GM08714 (cell line): ENCODE results near the gene FOXR1.
A peak's percentile ranks its signal among the peaks of the same experiment; 100 is the strongest.

ENCODE experiments used
- H3K4me3 ChIP-seq: fragments of 200-500 bp; sonication (Bioruptor generic); 2 replicates; pipeline ENCODE4 v1.5.1; 2014; ENCODE audit warnings: mild to moderate bottlenecking, low read length, inconsistent platforms
- ZNF274 ChIP-seq: IDR thresholded peaks from 2 replicates; pipeline ENCODE4 v1.6.1; 2012; ENCODE audit warnings: mild to moderate bottlenecking, low read depth, low read length

The FOXR1 gene

DNA sequence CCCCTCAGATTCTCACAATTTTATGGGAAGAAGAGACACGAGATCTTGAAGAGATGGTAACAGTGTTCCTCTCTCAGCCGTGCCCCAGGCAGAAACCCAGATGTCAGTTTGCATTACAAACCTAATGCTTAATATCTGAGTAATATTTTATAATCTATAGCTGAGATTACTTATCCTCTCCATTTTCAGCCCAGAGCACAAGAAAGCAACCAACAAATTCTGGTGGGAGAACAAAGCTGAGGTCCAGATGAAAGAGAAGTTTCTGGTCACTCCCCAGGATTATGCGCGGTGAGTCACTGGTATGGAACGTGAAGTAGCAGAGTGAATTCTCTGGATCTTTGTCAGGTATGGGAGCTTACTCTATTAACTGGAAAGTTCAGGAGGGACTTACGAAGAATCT, 27.3 kb downstream of the FOXR1 start:
- TF ChIP-seq ZNF274: no peak
- H3K4me3 ChIP-seq: peak overlapping the region; percentile 88

DNA sequence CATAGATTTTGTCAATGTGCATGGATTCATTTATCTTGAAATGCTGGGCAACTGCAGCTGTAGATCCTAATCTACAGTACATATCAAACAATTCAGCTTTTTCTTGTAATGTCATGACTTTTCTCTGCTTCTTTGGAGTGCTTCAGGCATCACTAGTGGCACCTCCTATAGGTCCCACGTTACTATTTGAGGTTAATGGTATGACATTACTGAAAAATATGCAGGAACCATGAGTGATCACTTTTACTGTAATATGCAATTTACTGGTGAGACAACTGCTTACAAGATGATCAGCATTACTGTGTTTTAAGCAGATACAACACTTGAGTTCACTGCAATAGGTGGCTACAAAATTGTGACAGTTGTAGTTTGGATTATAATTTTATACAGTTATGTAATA, 29.3 kb downstream of the FOXR1 start:
- no peak overlapping the region for H3K4me3 ChIP-seq
- TF ChIP-seq ZNF274: no peak

DNA sequence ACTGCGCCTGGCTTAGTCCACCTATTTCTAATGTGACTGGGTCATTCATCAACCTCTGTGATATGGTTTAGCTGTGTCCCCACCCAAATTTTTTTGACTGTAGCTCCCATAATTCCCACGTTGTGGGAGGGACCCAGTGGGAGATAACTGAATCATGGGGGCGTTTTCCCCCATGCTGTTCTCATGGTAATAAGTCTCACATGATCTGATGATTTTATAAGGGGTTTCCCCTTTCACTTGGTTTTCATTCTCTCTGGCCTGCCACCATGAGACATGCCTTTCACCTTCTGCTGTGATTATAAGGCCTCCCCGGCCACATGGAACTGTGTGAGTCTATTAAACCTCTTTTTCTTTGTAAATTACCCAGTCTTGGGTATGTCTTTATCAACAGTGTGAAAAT, 35.1 kb downstream of the FOXR1 start:
- TF ChIP-seq ZNF274: no peak
- H3K4me3 ChIP-seq: no peak overlapping the region

DNA sequence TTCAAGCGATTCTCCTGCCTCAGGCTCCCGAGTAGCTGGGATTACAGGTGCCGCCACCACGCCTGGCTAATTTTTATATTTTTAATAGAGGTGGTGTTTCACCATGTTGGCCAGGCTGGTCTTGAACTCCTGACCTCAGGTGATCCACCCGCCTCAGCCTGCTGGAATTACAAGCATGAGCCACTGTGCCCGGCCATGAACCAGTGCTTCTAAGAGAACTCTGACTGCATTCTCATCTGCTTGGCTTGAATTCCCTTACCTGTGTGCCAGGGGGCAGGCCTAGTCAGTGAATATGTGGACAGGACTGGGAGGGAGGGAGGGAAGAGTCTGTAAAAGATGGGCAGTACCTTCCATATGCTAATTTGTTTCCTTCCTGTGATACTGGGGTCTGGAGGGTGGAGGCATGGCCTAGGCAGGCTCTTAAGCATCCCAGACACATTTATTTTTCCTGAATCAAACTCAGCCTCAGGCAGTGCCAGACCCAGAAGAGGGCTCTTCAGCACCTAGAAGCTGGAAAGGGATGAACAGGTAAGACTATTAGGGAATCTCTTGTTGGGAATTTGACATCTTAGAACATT, 40.0 kb downstream of the FOXR1 start:
- TF ChIP-seq ZNF274: no peak

DNA sequence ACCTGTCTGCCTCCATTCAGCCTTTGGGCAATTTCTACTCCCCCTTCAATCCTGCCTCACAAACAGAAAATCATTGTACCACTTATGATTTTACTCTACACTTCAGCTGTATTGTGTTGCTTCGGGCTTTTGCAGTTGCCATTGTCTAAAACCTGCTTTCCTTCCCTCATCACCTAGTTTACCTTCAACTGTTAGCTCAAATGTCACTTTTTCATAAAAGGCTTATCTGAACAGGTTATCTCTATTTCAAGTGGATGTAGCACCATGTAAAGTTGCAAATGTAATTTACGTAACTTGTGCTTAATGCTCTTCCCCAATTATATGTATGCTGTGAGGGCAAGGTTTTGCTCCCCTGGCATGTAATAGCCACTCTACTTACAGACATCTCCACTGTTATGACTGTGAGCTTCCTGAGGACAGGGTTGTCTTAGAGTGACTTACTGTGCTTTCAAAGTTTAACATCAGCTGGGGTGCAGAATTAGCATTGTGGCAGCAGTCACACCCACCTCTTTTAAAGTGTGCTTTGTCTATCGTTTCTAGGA, 41.1 kb downstream of the FOXR1 start:
- no peak for TF ChIP-seq ZNF274
- H3K4me3 ChIP-seq: no peak overlapping the region

More for the DNA sequence above, 40.0 kb downstream of the FOXR1 start:
- no peak overlapping the region for H3K4me3 ChIP-seq

DNA sequence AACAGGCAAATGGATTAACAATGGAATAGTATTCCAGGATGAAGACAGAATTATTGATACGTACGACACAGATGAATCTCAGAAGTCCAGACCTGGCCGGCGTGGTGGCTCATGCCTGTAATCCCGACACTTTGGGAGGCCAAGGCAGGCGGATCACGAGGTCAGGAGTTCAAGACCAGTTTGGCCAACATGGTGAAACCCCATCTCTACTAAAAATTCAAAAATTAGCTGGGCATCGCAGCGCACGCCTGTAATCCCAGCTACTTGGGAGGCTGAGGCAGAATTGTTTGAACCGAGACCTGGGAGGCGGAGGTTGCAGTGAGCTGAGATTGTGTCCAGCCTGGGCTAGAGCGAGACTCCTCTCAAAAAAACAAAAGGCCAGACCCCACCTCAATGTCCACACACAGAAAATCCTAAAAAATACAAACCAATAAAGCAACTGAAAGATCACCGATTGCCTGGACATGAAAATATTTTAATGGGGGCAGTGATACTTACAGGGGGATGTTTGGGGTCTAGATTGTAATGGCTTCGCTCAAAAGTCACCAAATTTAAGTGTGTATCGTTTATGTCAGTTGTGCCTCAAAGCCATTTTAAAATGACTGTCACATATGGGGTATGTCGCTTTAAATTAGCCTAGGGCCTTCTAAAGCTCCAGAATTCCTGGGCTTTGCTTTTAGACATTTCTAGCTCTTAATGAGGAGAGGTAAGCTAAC, 42.8 kb downstream of the FOXR1 start:
- TF ChIP-seq ZNF274: no peak

DNA sequence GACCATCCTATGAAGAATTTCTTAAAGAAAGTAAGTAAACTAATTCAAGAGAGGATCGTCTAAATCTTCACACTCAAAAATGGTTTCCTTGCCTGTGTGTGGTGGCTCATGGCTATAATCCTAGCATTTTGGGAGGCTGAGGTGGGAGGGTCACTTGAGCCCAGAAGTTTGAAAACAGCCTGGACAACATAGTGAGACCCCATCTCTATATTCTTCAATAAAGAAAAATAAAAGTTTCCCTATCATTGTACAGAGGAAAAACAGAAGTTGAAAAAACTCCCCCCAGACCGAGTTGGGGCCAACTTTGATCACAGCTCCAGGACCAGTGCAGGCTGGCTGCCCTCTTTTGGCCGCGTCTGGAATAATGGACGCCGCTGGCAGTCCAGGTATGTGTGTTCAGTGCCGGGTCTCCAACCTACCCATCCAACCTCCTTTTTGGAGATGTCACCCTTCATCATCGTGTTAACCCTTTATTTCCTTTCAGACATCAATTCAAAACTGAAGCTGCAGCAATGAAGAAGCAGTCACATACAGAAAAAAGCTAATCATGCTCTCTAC, 43.6 kb downstream of the FOXR1 start:
- TF ChIP-seq ZNF274: no peak
- H3K4me3 ChIP-seq: no peak overlapping the region

More for the DNA sequence above, 42.8 kb downstream of the FOXR1 start:
- no peak overlapping the region for H3K4me3 ChIP-seq

DNA sequence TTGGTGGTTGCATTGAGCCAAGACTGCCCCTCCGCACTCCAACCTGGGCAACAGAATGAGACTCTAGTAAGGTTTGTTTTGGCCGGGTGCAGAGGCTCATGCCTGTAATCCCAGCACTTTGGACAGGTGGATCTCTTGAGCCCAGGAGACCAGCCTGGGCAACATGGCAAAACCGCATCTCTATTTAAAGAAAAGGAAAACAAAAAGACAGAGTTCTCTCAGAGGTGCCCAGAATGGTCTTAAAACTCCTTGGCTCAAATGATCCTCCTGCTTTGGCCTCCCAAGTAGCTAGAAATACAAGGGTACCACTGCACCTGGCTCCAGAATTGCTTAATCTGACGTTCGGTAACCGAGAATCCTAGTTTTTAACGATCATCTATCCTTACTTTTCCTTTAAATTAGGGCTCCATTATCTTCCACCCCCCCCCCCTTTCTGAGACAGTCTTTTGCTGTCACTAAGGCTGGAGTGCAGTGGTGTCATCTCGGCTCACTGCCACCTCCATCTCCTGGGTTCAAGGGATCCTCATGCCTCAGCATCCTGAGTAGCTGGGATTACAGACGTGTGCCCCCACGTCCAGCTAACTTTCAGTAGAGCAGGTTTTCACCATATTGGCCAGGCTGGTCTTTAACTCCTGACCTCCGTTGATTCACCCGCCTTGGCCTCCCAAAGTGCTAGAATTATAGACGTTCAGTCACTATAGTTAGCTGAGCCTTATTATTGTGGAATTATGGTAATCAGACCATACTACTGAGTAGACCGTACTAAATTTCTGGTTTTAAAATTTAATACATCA, 44.9 kb downstream of the FOXR1 start:
- no peak for TF ChIP-seq ZNF274
- H3K4me3 ChIP-seq: peak overlapping the region; percentile 77

DNA sequence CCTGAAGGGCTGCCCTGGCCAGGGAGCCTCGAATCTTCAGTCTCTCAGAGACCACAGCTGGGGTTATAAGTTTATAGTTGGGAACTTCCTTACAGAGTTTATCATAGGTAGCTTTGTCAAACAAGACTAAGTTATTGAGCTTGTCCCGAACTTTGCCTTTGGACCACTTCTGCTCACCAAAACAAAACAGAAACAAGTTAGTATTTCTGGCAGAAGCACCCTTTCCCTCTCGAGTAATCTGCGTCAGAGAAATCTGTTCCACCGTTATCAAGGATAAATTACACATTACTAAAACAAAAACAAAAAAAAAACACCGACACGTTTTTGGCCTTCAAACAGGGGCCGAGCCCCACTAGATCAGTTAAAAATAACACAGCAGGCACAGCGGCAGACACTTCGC, 45.8 kb downstream of the FOXR1 start:
- peak overlapping the region; percentile 77 for H3K4me3 ChIP-seq

DNA sequence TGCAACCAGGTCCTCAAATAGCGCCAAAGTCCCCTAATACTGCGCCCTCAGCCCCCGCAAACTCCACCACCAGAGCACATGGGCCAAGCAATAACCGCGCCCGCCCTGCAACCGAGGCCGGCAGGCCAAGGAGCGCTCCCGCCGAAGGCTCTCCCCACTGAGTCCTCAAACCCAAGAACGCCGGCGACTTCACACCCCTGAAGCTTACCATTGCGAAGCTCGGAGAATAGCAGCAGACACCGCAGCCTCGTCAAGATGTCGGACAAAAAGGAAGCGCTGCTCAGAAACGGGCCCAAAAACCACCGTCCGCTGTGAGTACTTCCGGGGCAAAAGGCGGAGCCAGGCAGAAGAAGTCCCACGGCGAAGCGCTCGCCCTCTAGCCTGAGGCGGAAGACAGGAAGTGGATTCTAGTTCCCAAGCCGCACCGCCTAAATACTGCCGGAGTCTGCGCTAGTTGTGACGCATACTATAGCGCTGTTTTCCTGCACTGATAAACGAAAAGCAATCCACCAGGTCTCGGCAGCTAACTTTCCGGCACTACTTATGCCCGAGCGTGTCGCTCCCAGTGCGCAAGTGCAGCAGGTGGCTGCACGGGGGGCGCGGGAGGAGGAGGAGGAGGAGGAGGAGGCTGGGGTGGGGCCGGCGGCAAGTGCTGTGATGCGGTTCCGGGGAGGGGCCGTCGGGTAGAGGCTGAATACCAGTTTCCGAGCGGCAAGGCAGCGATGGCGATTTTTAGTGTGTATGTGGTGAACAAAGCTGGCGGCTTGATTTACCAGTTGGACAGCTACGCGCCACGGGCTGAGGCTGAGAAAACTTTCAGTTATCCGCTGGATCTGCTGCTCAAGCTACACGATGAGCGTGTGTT, 46.7 kb downstream of the FOXR1 start, which contains the start of the genes RPS25 and TRAPPC4:
Gene RPS25, minus strand, starts transcription at position 270 of the 865 bp plus-strand sequence. Its CDS starts 59 bp downstream, at position 211.
Gene TRAPPC4, plus strand, starts transcription at position 693 of the 865 bp plus-strand sequence. Its CDS starts 30 bp downstream, at position 723.
- H3K4me3 ChIP-seq: peak within 1 kb of the TSS; percentile 77
- no peak for TF ChIP-seq ZNF274

DNA sequence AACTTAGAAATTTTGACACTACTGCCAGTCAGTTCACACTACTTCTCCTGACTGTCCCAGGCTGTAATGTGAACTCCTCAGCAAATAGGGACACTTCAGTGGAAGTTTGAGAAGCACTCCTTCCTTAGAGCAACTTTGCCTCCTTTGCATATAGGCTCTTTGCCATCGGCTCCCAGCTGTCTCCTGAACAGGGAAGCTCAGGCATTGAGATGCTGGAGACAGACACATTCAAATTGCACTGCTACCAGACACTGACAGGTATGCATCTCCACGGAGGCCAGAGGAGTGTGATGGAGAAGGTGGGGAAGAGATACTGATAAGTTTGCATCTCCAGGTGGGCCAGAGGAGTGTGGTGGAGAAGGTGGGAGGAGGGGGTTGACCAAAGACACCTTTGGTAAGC, 48.4 kb downstream of the FOXR1 start:
- TF ChIP-seq ZNF274: no peak
- peak overlapping the region; percentile 77 for H3K4me3 ChIP-seq

DNA sequence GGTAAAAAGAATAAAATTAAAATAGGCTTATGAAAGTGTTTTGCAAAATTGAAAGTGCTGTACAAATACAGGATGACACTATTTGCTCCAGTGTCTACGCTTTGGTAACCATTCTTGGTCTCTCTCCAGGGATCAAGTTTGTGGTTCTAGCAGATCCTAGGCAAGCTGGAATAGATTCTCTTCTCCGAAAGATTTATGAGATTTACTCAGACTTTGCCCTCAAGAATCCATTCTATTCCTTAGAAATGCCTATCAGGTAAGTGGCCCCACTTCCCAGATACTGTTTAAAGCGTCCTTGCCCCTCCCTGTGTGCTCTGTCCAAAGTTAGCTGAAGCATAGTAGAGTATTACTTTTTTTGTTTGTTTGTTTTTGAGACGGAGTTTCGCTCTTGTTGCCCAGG, 50.1 kb downstream of the FOXR1 start:
- no peak for TF ChIP-seq ZNF274
- H3K4me3 ChIP-seq: no peak overlapping the region

DNA sequence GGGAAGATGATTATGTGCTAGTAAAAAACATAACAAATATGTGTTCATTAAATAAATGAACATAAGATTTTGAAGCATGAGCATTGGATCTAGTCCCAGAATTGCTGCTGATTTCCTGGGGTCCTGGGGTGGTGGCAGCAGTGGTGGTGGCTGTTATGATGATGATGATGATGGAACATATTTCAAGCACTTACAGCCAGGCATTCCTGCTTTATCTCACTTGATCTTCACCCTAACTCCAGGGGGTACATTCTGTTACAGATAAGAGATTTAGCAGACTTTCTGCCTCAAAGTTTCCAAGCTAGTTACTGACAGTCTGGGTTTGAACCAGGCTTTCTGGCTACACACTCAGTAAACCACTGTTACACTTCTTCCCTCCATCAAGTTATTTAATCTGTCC, 52.2 kb downstream of the FOXR1 start:
- H3K4me3 ChIP-seq: no peak overlapping the region
- no peak for TF ChIP-seq ZNF274
